GM23338 (cell line): ENCODE results near the gene COL9A3. TPM values are rescaled to one million over a fixed set of nuclear protein-coding genes. Genes with fewer than 3 reads are reported as not detected.

Source experiments
- ATAC-seq: fragments of 200-7000 bp; cut with Tn5 transposase; 3 replicates; pipeline ENCODE4 v1.9.1; 2020
- DNase-seq: peaks from one replicate; pipeline ENCODE4 v3.0.0-alpha.2; 2015; ENCODE audit warnings: low spot score
- H2AFZ ChIP-seq: fragments of 200-600 bp; sonication (generic); 2 replicates; pipeline ENCODE4 v1.8.0; 2016; ENCODE audit warnings: antibody characterized with exemption, mild to moderate bottlenecking, moderate library complexity
- H3F3A ChIP-seq: fragments of 200-600 bp; sonication (generic); replicated peaks from 2 replicates; pipeline ENCODE4 v1.8.0; 2017; ENCODE audit warnings: antibody characterized with exemption, mixed run types, low read depth
- H3K27ac ChIP-seq: fragments of 200-600 bp; sonication (generic); 2 replicates; pipeline ENCODE4 v1.6.1; 2016; ENCODE audit warnings: low read depth
- H3K27me3 ChIP-seq: fragments of 200-600 bp; sonication (generic); 2 replicates; pipeline ENCODE4 v1.8.0; 2016; ENCODE audit warnings: mild to moderate bottlenecking, mixed run types, moderate library complexity; ENCODE audit not compliant: insufficient read depth
- H3K36me3 ChIP-seq: fragments of 200-600 bp; sonication (generic); 2 replicates; pipeline ENCODE4 v1.8.0; 2016; ENCODE audit warnings: mild to moderate bottlenecking; ENCODE audit not compliant: insufficient read depth
- H3K4me1 ChIP-seq: fragments of 200-600 bp; sonication (generic); 2 replicates; pipeline ENCODE4 v1.8.0; 2016; ENCODE audit warnings: mild to moderate bottlenecking, moderate library complexity; ENCODE audit not compliant: insufficient read depth
- H3K4me2 ChIP-seq: fragments of 200-600 bp; sonication (generic); 2 replicates; pipeline ENCODE4 v1.7.1; 2017; ENCODE audit warnings: mixed run types
- H3K4me3 ChIP-seq: fragments of 200-600 bp; sonication (generic); 2 replicates; pipeline ENCODE4 v1.6.1; 2016; ENCODE audit warnings: mixed run types
- H3K79me2 ChIP-seq: fragments of 200-600 bp; sonication (generic); replicated peaks from 2 replicates; pipeline ENCODE4 v1.8.0; 2017; ENCODE audit warnings: mild to moderate bottlenecking; ENCODE audit not compliant: insufficient read depth
- H3K9me2 ChIP-seq: fragments of 200-600 bp; sonication (generic); 2 replicates; pipeline ENCODE4 v1.8.0; 2017; ENCODE audit not compliant: insufficient read depth
- H4K20me1 ChIP-seq: fragments of 200-600 bp; sonication (generic); replicated peaks from 2 replicates; pipeline ENCODE4 v1.8.0; 2017; ENCODE audit warnings: mild to moderate bottlenecking; ENCODE audit not compliant: insufficient read depth
- H3K27ac Mint-ChIP-seq: 2 replicates; pipeline ENCODE4 v1.8.0; 2020; ENCODE audit warnings: inconsistent platforms, mild to moderate bottlenecking, moderate library complexity, mixed read lengths
- H3K27me3 Mint-ChIP-seq: 3 replicates; pipeline ENCODE4 v1.8.0; 2022; ENCODE audit warnings: low read depth, mild to moderate bottlenecking, moderate library complexity, mixed read lengths, inconsistent platforms; ENCODE audit not compliant: insufficient read depth, poor library complexity
- H3K36me3 Mint-ChIP-seq: 3 replicates; pipeline ENCODE4 v1.8.0; 2021; ENCODE audit warnings: low read depth, mild to moderate bottlenecking, inconsistent platforms, moderate library complexity, mixed read lengths
- H3K4me1 Mint-ChIP-seq: 3 replicates; pipeline ENCODE4 v1.8.0; 2020; ENCODE audit warnings: mild to moderate bottlenecking, inconsistent platforms, mixed read lengths
- H3K4me3 Mint-ChIP-seq: 3 replicates; pipeline ENCODE4 v1.8.0; 2021; ENCODE audit warnings: moderate library complexity, mild to moderate bottlenecking, inconsistent platforms, mixed read lengths
- H3K9me3 Mint-ChIP-seq: 3 replicates; pipeline ENCODE4 v1.8.0; 2020; ENCODE audit warnings: moderate library complexity, mild to moderate bottlenecking, inconsistent platforms, mixed read lengths
- CREB1 ChIP-seq: fragments of 250-450 bp; sonication (Bioruptor Pico); IDR thresholded peaks from 2 replicates; pipeline ENCODE4 v1.5.0; 2020; ENCODE audit warnings: low read depth, mild to moderate bottlenecking, moderate library complexity
- CTCF ChIP-seq, 2 experiments: fragments of 200-600 bp in 1 of 2; sonication (generic) in 1 of 2; conservative IDR thresholded peaks; 2 replicates each; pipeline versions ENCODE4 v1.5.1 to v1.6.1; 2016 to 2017; ENCODE audit warnings: antibody characterized with exemption in 2 of 2, low read depth in 2 of 2, mild to moderate bottlenecking in 2 of 2, moderate library complexity in 1 of 2
- ETS1 ChIP-seq: IDR thresholded peaks from 2 replicates; pipeline ENCODE4 v1.6.1; 2016; ENCODE audit warnings: antibody characterized with exemption
- EZH2 ChIP-seq: fragments of 200-600 bp; sonication (generic); IDR thresholded peaks from one replicate; pipeline ENCODE4 v1.8.0; 2017; ENCODE audit warnings: antibody characterized with exemption, mild to moderate bottlenecking, low read depth; ENCODE audit not compliant: unreplicated experiment
- EZH2phosphoT487 ChIP-seq: fragments of 200-600 bp; sonication (generic); IDR thresholded peaks from one replicate; pipeline ENCODE4 v1.8.1; 2018; ENCODE audit warnings: antibody characterized with exemption; ENCODE audit not compliant: unreplicated experiment
- JUNB ChIP-seq: IDR thresholded peaks from one replicate; pipeline ENCODE4 v1.6.1; 2016; ENCODE audit warnings: antibody characterized with exemption; ENCODE audit not compliant: unreplicated experiment
- NANOG ChIP-seq: IDR thresholded peaks from 2 replicates; pipeline ENCODE4 v1.6.1; 2016; ENCODE audit warnings: antibody characterized with exemption, borderline replicate concordance
- POLR2AphosphoS5 ChIP-seq: IDR thresholded peaks from 2 replicates; pipeline ENCODE4 v1.6.1; 2016; ENCODE audit warnings: antibody characterized with exemption, low read depth
- STAT1 ChIP-seq: IDR thresholded peaks from one replicate; pipeline ENCODE4 v1.6.1; 2016; ENCODE audit warnings: antibody characterized with exemption; ENCODE audit not compliant: unreplicated experiment
- ZNF114 ChIP-seq: fragments of 250-450 bp; sonication (Bioruptor Pico); IDR thresholded peaks from 2 replicates; pipeline ENCODE4 v1.5.0; 2020; ENCODE audit warnings: mild to moderate bottlenecking, moderate library complexity
- ZNF331 ChIP-seq: fragments of 250-450 bp; sonication (Bioruptor Pico); IDR thresholded peaks from 2 replicates; pipeline ENCODE4 v1.5.0; 2020; ENCODE audit warnings: low read depth, mild to moderate bottlenecking, moderate library complexity
- ZNF462 ChIP-seq: fragments of 250-450 bp; sonication (Bioruptor Pico); IDR thresholded peaks from 2 replicates; pipeline ENCODE4 v1.5.0; 2020; ENCODE audit warnings: mild to moderate bottlenecking, moderate library complexity
- polyA plus RNA-seq: library from polyadenylated mRNA; unstranded; fragments of >200 nt; fragmentation: Nextera tagmentation; extraction: Ambion mirVana; gene quantifications from 2 replicates; pipeline ENCODE4 v1.2.1, GENCODE V29; 2016
- total RNA-seq: library from RNA; depleted of rRNA; stranded (reverse); fragments of >200 nt; shearing (Covaris generic); gene quantifications from 2 replicates; pipeline ENCODE4 v1.2.3, GENCODE V29; 2014
- TF ChIP-seq, protein P1 (sequence below): IDR thresholded peaks from one replicate; pipeline ENCODE4 v1.6.1; 2018; ENCODE audit warnings: antibody characterized with exemption; ENCODE audit not compliant: unreplicated experiment

Gene COL9A3
- total and polyA plus RNA-seq, 2 experiments from 2014 or later = 74.9 to 113 TPM

GRCh38 chr20:62831854-62832211, 15.0 kb downstream of the COL9A3 start:
- no peaks in the 10 kb centered on the region for H3K79me2 ChIP-seq
- H3K36me3 ChIP-seq = no peaks in the 10 kb centered on the region
- no peak overlapping the region for H2AFZ ChIP-seq
- peaks cover 17% of the 10 kb centered on the region; the same call in 2 of the 3 replicates for H3K36me3 Mint-ChIP-seq
- H3K9me3 Mint-ChIP-seq = no peaks in the 10 kb centered on the region
- H3K9me2 ChIP-seq = no peaks in the 10 kb centered on the region
- no peak for TF ChIP-seq POLR2AphosphoS5
- TF ChIP-seq ETS1 = no peak
- no peak for TF ChIP-seq CREB1 (CRISPR knock-in tag)
- TF ChIP-seq EZH2phosphoT487 = no peak
- no peak for TF ChIP-seq ZNF114 (CRISPR knock-in tag)
- no peak for TF ChIP-seq ZNF331
- no peak for TF ChIP-seq CTCF (conservative IDR thresholded peaks at IDR 0.05; ENCODE audit: low read depth in 2 of 2)
- no peak for TF ChIP-seq ZNF462 (CRISPR knock-in tag)
- no peak for TF ChIP-seq NANOG
- TF ChIP-seq STAT1 = no peak
- TF ChIP-seq JUNB = no peak
- TF ChIP-seq EZH2 = no peak
- TF ChIP-seq, protein P1, sequence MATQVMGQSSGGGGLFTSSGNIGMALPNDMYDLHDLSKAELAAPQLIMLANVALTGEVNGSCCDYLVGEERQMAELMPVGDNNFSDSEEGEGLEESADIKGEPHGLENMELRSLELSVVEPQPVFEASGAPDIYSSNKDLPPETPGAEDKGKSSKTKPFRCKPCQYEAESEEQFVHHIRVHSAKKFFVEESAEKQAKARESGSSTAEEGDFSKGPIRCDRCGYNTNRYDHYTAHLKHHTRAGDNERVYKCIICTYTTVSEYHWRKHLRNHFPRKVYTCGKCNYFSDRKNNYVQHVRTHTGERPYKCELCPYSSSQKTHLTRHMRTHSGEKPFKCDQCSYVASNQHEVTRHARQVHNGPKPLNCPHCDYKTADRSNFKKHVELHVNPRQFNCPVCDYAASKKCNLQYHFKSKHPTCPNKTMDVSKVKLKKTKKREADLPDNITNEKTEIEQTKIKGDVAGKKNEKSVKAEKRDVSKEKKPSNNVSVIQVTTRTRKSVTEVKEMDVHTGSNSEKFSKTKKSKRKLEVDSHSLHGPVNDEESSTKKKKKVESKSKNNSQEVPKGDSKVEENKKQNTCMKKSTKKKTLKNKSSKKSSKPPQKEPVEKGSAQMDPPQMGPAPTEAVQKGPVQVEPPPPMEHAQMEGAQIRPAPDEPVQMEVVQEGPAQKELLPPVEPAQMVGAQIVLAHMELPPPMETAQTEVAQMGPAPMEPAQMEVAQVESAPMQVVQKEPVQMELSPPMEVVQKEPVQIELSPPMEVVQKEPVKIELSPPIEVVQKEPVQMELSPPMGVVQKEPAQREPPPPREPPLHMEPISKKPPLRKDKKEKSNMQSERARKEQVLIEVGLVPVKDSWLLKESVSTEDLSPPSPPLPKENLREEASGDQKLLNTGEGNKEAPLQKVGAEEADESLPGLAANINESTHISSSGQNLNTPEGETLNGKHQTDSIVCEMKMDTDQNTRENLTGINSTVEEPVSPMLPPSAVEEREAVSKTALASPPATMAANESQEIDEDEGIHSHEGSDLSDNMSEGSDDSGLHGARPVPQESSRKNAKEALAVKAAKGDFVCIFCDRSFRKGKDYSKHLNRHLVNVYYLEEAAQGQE = no peak
- no peak overlapping the region for H3K4me2 ChIP-seq
- no peaks in the 10 kb centered on the region for H3K4me1 ChIP-seq
- H3K4me3 ChIP-seq = no peak overlapping the region
- H4K20me1 ChIP-seq = no peaks in the 10 kb centered on the region
- H3K27me3 ChIP-seq = no peaks in the 10 kb centered on the region
- peak overlapping the region; percentile 63 for H3K27ac ChIP-seq
- H3K4me1 Mint-ChIP-seq = peaks cover 32% of the 10 kb centered on the region
- ATAC-seq (peak; percentile 10), DNase-seq (no peak)
- H3F3A ChIP-seq = peaks cover 2% of the 10 kb centered on the region; the same call in 1 of the 2 replicates
- H3K27me3 Mint-ChIP-seq = peaks cover 6% of the 10 kb centered on the region
- peak overlapping the region; percentile 82 for H3K27ac Mint-ChIP-seq
- no peak overlapping the region; the same call in 2 of the 3 replicates for H3K4me3 Mint-ChIP-seq
